NB4 (cell line): Measurements from ENCODE around the gene CYP46A1.

ENCODE experiments used
- MYC ChIP-seq: IDR thresholded peaks from 2 replicates; pipeline ENCODE4 v1.6.1; 2011; ENCODE audit warnings: low read depth, low read length
- TF ChIP-seq, protein P1 (sequence below): IDR thresholded peaks from one replicate; pipeline ENCODE4 v1.5.1; 2012; ENCODE audit warnings: low read depth, low read length

DNA sequence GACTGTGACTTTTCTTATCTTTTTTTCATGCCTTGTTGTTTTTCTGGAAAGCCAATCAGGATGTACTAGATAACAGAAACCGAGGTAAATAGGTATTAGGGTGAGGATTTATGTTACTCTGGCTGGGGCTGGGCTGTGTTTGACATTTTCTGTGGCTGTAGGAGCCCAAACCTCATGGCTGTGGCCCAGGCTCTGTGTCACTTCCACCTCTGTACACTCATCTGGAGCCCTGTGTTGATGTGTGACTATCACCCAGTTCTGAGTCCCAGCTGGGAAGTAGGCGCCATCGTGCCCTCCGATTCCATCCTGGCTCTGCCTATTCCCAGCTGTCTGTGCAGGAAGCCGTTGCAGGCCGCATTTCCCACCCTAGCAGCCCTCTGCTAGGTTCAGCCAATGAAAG lies 40.8 kb upstream of the CYP46A1 start:
- TF ChIP-seq MYC, result no peak
- TF ChIP-seq, protein P1, sequence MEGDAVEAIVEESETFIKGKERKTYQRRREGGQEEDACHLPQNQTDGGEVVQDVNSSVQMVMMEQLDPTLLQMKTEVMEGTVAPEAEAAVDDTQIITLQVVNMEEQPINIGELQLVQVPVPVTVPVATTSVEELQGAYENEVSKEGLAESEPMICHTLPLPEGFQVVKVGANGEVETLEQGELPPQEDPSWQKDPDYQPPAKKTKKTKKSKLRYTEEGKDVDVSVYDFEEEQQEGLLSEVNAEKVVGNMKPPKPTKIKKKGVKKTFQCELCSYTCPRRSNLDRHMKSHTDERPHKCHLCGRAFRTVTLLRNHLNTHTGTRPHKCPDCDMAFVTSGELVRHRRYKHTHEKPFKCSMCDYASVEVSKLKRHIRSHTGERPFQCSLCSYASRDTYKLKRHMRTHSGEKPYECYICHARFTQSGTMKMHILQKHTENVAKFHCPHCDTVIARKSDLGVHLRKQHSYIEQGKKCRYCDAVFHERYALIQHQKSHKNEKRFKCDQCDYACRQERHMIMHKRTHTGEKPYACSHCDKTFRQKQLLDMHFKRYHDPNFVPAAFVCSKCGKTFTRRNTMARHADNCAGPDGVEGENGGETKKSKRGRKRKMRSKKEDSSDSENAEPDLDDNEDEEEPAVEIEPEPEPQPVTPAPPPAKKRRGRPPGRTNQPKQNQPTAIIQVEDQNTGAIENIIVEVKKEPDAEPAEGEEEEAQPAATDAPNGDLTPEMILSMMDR, result no peak
